GM12891 (cell line): ENCODE results near the gene STK39.

Experiments used
- DNase-seq: peaks from one replicate; pipeline ENCODE4 v3.0.0; 2011; ENCODE audit warnings: low spot score; ENCODE audit not compliant: insufficient read length
- FAIRE-seq: peaks from 2 replicates; lab custom pipeline; 2011; peaks lifted over from hg19 to GRCh38; lab: Jason Lieb, UNC
- PAX5 ChIP-seq: IDR thresholded peaks from 2 replicates; pipeline ENCODE4 v1.6.1; 2011; ENCODE audit warnings: low read length, moderate library complexity, mild to moderate bottlenecking; ENCODE audit not compliant: insufficient read depth, severe bottlenecking
- POLR2A ChIP-seq: IDR thresholded peaks from 2 replicates; pipeline ENCODE4 v1.6.1; 2011; ENCODE audit warnings: low read depth, low read length, control low read depth
- POLR2AphosphoS5 ChIP-seq: IDR thresholded peaks from 2 replicates; pipeline ENCODE4 v1.6.1; 2011; ENCODE audit warnings: low read depth, low read length, control low read depth
- POU2F2 ChIP-seq: IDR thresholded peaks from 2 replicates; pipeline ENCODE4 v1.6.1; 2011; ENCODE audit warnings: low read depth, mild to moderate bottlenecking, control low read depth, low read length, moderate library complexity
- SPI1 ChIP-seq: IDR thresholded peaks from 2 replicates; pipeline ENCODE4 v1.6.1; 2011; ENCODE audit warnings: low read depth, low read length, control low read depth
- TAF1 ChIP-seq: IDR thresholded peaks from 2 replicates; pipeline ENCODE4 v1.6.1; 2011; ENCODE audit warnings: low read depth, low read length, control low read depth

STK39 gene

GRCh38 chr2:168175469-168175868, 71.9 kb downstream of the STK39 start:
- DNase-seq (no peak), FAIRE-seq (no peak)
- no peak for TF ChIP-seq POLR2A
- TF ChIP-seq SPI1, result no peak

GRCh38 chr2:168174756-168175155, 72.6 kb downstream of the STK39 start:
- no peak for FAIRE-seq
- DNase-seq, result no peak
- TF ChIP-seq PAX5 (no peak), POLR2A (no peak), SPI1 (no peak), POU2F2 (no peak)

- no peak for FAIRE-seq
- no peak for TF ChIP-seq SPI1
- no peak for TF ChIP-seq POU2F2
- no peak for TF ChIP-seq TAF1
- no peak for TF ChIP-seq POLR2A
- TF ChIP-seq PAX5, result no peak
- TF ChIP-seq POLR2AphosphoS5, result no peak
- DNase-seq, result no peak
These were observed 75.3 kb downstream of the STK39 start for GRCh38 chr2:168172071-168172470.

- no peak for FAIRE-seq
- TF ChIP-seq POLR2A, result no peak
- DNase-seq, result no peak
These were observed 76.2 kb downstream of the STK39 start for GRCh38 chr2:168171059-168171762.

GRCh38 chr2:168169097-168169745, 78.2 kb downstream of the STK39 start:
- TF ChIP-seq PAX5, result no peak
- no peak for TF ChIP-seq POLR2A
- no peak for TF ChIP-seq POU2F2
- no peak for TF ChIP-seq TAF1
- TF ChIP-seq POLR2AphosphoS5, result no peak
- no peak for TF ChIP-seq SPI1
- DNase-seq, result no peak
- no peak for FAIRE-seq

GRCh38 chr2:168167511-168168263, 79.7 kb downstream of the STK39 start:
- TF ChIP-seq POLR2AphosphoS5 (no peak), PAX5 (no peak), SPI1 (no peak), POLR2A (no peak), POU2F2 (no peak), TAF1 (no peak)
- DNase-seq, result no peak
- FAIRE-seq, result no peak

GRCh38 chr2:168166902-168167510, 80.4 kb downstream of the STK39 start:
- no peak for DNase-seq
- TF ChIP-seq POLR2AphosphoS5 (no peak), POLR2A (no peak), TAF1 (no peak), POU2F2 (no peak), PAX5 (no peak), SPI1 (no peak)
- no peak for FAIRE-seq

GRCh38 chr2:168165985-168166901, 81.2 kb downstream of the STK39 start:
- no peak for FAIRE-seq
- DNase-seq, result no peak
- TF ChIP-seq POLR2AphosphoS5, result no peak

GRCh38 chr2:168165397-168165796, 82.0 kb downstream of the STK39 start:
- TF ChIP-seq POLR2AphosphoS5 (no peak), PAX5 (no peak)
- DNase-seq (no peak), FAIRE-seq (no peak)

- FAIRE-seq (no peak), DNase-seq (no peak)
- TF ChIP-seq TAF1 (no peak), POLR2AphosphoS5 (no peak), POLR2A (no peak), PAX5 (no peak), POU2F2 (no peak), SPI1 (no peak)
These were observed 86.5 kb downstream of the STK39 start for GRCh38 chr2:168160897-168161296.
